MM.1S (cell line): ENCODE data around the gene TUBGCP6.

Source experiments
- DNase-seq: peaks from one replicate; pipeline ENCODE4 v3.0.0-alpha.2; 2015
- H2AFZ ChIP-seq: fragments of 300-600 bp; sonication (generic); 2 replicates; pipeline ENCODE4 v1.6.0; 2016; ENCODE audit warnings: antibody characterized with exemption, low read length
- H3F3A ChIP-seq: fragments of 300-600 bp; sonication (generic); 2 replicates; pipeline ENCODE4 v1.6.1; 2016; ENCODE audit warnings: mild to moderate bottlenecking, antibody characterized with exemption, low read length, moderate library complexity, mixed read lengths; ENCODE audit not compliant: insufficient read depth
- H3K27ac ChIP-seq: fragments of 300-600 bp; sonication (generic); 2 replicates; pipeline ENCODE4 v1.5.1; 2016; ENCODE audit warnings: mild to moderate bottlenecking, low read length
- H3K27me3 ChIP-seq: fragments of 300-600 bp; sonication (generic); replicated peaks from 2 replicates; pipeline ENCODE4 v1.6.0; 2016; ENCODE audit warnings: low read length; ENCODE audit not compliant: insufficient read depth
- H3K36me3 ChIP-seq: fragments of 300-600 bp; sonication (generic); replicated peaks from 2 replicates; pipeline ENCODE4 v1.6.1; 2016; ENCODE audit warnings: mild to moderate bottlenecking, low read length, mixed read lengths; ENCODE audit not compliant: insufficient read depth
- H3K4me1 ChIP-seq: fragments of 300-600 bp; sonication (generic); 2 replicates; pipeline ENCODE4 v1.6.1; 2016; ENCODE audit warnings: low read length, mixed read lengths
- H3K4me2 ChIP-seq: fragments of 300-600 bp; sonication (generic); 2 replicates; pipeline ENCODE4 v1.6.0; 2016; ENCODE audit warnings: low read depth, low read length
- H3K4me3 ChIP-seq: fragments of 300-600 bp; sonication (generic); 2 replicates; pipeline ENCODE4 v1.5.1; 2016; ENCODE audit warnings: low read length, mixed read lengths
- H3K79me2 ChIP-seq: fragments of 300-600 bp; sonication (generic); 2 replicates; pipeline ENCODE4 v1.6.1; 2016; ENCODE audit warnings: mixed run types, low read length, mixed read lengths
- H3K9ac ChIP-seq: fragments of 300-600 bp; sonication (generic); 2 replicates; pipeline ENCODE4 v1.6.1; 2016; ENCODE audit warnings: low read length, mixed read lengths
- H3K9me2 ChIP-seq: fragments of 300-600 bp; sonication (generic); replicated peaks from 2 replicates; pipeline ENCODE4 v1.6.1; 2016; ENCODE audit warnings: mild to moderate bottlenecking, low read length, mixed read lengths; ENCODE audit not compliant: insufficient read depth
- H3K9me3 ChIP-seq: fragments of 300-600 bp; sonication (generic); replicated peaks from 2 replicates; pipeline ENCODE4 v1.6.1; 2016; ENCODE audit warnings: mild to moderate bottlenecking, low read length, mixed read lengths; ENCODE audit not compliant: insufficient read depth
- H4K20me1 ChIP-seq: fragments of 300-600 bp; sonication (generic); 2 replicates; pipeline ENCODE4 v1.6.1; 2016; ENCODE audit warnings: mild to moderate bottlenecking, low read length, moderate library complexity, mixed read lengths; ENCODE audit not compliant: insufficient read depth
- CTCF ChIP-seq: fragments of 300-600 bp; sonication (generic); IDR thresholded peaks from 2 replicates; pipeline ENCODE4 v1.5.1; 2016; ENCODE audit warnings: antibody characterized with exemption, low read length, mixed read lengths
- EZH2 ChIP-seq: fragments of 300-600 bp; sonication (generic); optimal IDR thresholded peaks from 2 replicates; pipeline ENCODE3; 2017; ENCODE audit warnings: low read depth, mild to moderate bottlenecking, antibody characterized with exemption, low read length, mixed read lengths
- EZH2phosphoT487 ChIP-seq: fragments of 300-600 bp; sonication (generic); IDR thresholded peaks from 2 replicates; pipeline ENCODE4 v1.6.1; 2018; ENCODE audit warnings: antibody characterized with exemption, low read length

The TUBGCP6 gene

GRCh38 chr22:50269573-50269969 lies 24.7 kb upstream of the TUBGCP6 start:
- no peak for DNase-seq
- no peaks in the 10 kb centered on the region for H3K9me2 ChIP-seq
- no peaks in the 10 kb centered on the region for H3K9me3 ChIP-seq
- H3K4me3 ChIP-seq: peak overlapping the region; percentile 27; the same call in 1 of the 2 replicates
- no peaks in the 10 kb centered on the region for H3K36me3 ChIP-seq
- H3K4me1 ChIP-seq: peaks cover 9% of the 10 kb centered on the region; the same call in 1 of the 2 replicates
- H3F3A ChIP-seq: peaks cover 12% of the 10 kb centered on the region; the same call in 1 of the 2 replicates
- TF ChIP-seq EZH2phosphoT487: no peak
- no peak for TF ChIP-seq EZH2
- no peak for TF ChIP-seq CTCF
- H3K4me2 ChIP-seq: peak overlapping the region; percentile 45; the same call in 1 of the 2 replicates
- H4K20me1 ChIP-seq: no peaks in the 10 kb centered on the region
- H3K27ac ChIP-seq: no peak overlapping the region
- H2AFZ ChIP-seq: no peak overlapping the region
- H3K9ac ChIP-seq: no peak overlapping the region
- H3K27me3 ChIP-seq: peaks cover 20% of the 10 kb centered on the region
- H3K79me2 ChIP-seq: no peaks in the 10 kb centered on the region

- DNase-seq: no peak
- H4K20me1 ChIP-seq: no peaks in the 10 kb centered on the region
- H3K4me1 ChIP-seq: peaks cover 7% of the 10 kb centered on the region; the same call in 1 of the 2 replicates
- no peak overlapping the region for H3K4me2 ChIP-seq
- no peaks in the 10 kb centered on the region for H3K9me3 ChIP-seq
- H3F3A ChIP-seq: peaks cover 12% of the 10 kb centered on the region; the same call in 1 of the 2 replicates
- no peak overlapping the region for H3K4me3 ChIP-seq
- H3K79me2 ChIP-seq: no peaks in the 10 kb centered on the region
- no peak overlapping the region for H3K9ac ChIP-seq
- no peaks in the 10 kb centered on the region for H3K9me2 ChIP-seq
- no peak overlapping the region for H3K27ac ChIP-seq
- TF ChIP-seq EZH2 (no peak), EZH2phosphoT487 (no peak), CTCF (no peak)
- no peak overlapping the region for H2AFZ ChIP-seq
- peaks cover 20% of the 10 kb centered on the region for H3K27me3 ChIP-seq
- H3K36me3 ChIP-seq: no peaks in the 10 kb centered on the region
These were observed 23.9 kb upstream of the TUBGCP6 start for GRCh38 chr22:50268655-50269113.

- peaks cover 19% of the 10 kb centered on the region for H3K27me3 ChIP-seq
- H3K79me2 ChIP-seq: no peaks in the 10 kb centered on the region
- H3K4me1 ChIP-seq: peaks cover 7% of the 10 kb centered on the region; the same call in 1 of the 2 replicates
- H3K9ac ChIP-seq: no peak overlapping the region
- H3K9me2 ChIP-seq: no peaks in the 10 kb centered on the region
- H3K4me2 ChIP-seq: no peak overlapping the region
- H3F3A ChIP-seq: peaks cover 12% of the 10 kb centered on the region; the same call in 1 of the 2 replicates
- no peaks in the 10 kb centered on the region for H3K36me3 ChIP-seq
- H2AFZ ChIP-seq: no peak overlapping the region
- DNase-seq: no peak
- TF ChIP-seq EZH2phosphoT487: no peak
- no peak for TF ChIP-seq EZH2
- TF ChIP-seq CTCF: no peak
- no peaks in the 10 kb centered on the region for H4K20me1 ChIP-seq
- H3K27ac ChIP-seq: no peak overlapping the region
- no peaks in the 10 kb centered on the region for H3K9me3 ChIP-seq
- H3K4me3 ChIP-seq: no peak overlapping the region
These were observed 23.0 kb upstream of the TUBGCP6 start for GRCh38 chr22:50267591-50268390.
